T-helper 1 cell treated with Interleukin-12 subunit alpha and Interleukin-12 subunit beta and Interleukin-4 antibody, amounts not matched to agents 30 ng/mL and 1 ng/mL, for 36 hours (primary cell): ENCODE measurements around the gene ASB13. TPM values are rescaled to one million over a fixed set of nuclear protein-coding genes. Genes with fewer than 3 reads are reported as not detected.

Experiments used
- intact Hi-C: fragments of 100-400 bp; cut with micrococcal nuclease; formaldehyde crosslinking; loops from one replicate; pipeline ENCODE4 v1.15.1; 2024
- total RNA-seq: library from RNA; stranded (reverse); gene quantifications from 2 replicates; pipeline ENCODE4 v1.2.3, GENCODE V29; 2022

The ASB13 gene
- total RNA-seq, 1 donor from 2014 or later = 6.3 TPM

GRCh38 chr10:5592070-5592469 is 74.3 kb downstream of the ASB13 start:
- intact Hi-C loops = no loop called here

GRCh38 chr10:5591336-5591824 is 75.0 kb downstream of the ASB13 start:
- intact Hi-C loops = no loop called here

GRCh38 chr10:5590816-5591215 is 75.6 kb downstream of the ASB13 start:
- intact Hi-C loops = no loop called here

GRCh38 chr10:5589661-5590511 is 76.5 kb downstream of the ASB13 start:
- intact Hi-C loops = no loop called here

GRCh38 chr10:5589011-5589660 is 77.3 kb downstream of the ASB13 start:
- intact Hi-C loops = no loop called here

Other genes starting within 250 kb of the ASB13 start
- gene CALML5, start 167.0 kb downstream of the ASB13 start, total RNA-seq = not detected in 2 replicates
- gene CALML3, start 141.6 kb downstream of the ASB13 start, total RNA-seq = not detected in 2 replicates
- 66.4 and 71.4 TPM in 2 replicates for gene TASOR2, start 18.2 kb upstream of the ASB13 start, total RNA-seq
- gene GDI2, start 146.8 kb upstream of the ASB13 start, total RNA-seq = 231 and 232 TPM in 2 replicates
- gene ANKRD16, start 223.3 kb upstream of the ASB13 start, total RNA-seq = 5.2 TPM in 2 replicates
- 67.1 and 68.9 TPM in 2 replicates for gene FBH1, start 223.6 kb upstream of the ASB13 start, total RNA-seq